KMS-11 (cell line): Measurements from ENCODE around the gene ADAM17.
A peak's percentile ranks its signal among the peaks of the same experiment; 100 is the strongest.

Source experiments
- H2AFZ ChIP-seq: fragments of 200-600 bp; sonication (generic); 2 replicates; pipeline ENCODE4 v1.6.1; 2016; ENCODE audit warnings: antibody characterized with exemption, mixed run types, low read depth
- H3K27ac ChIP-seq: fragments of 200-600 bp; sonication (generic); 2 replicates; pipeline ENCODE4 v1.6.1; 2016; ENCODE audit warnings: mild to moderate bottlenecking, mixed run types
- H3K27me3 ChIP-seq: fragments of 200-600 bp; sonication (generic); 2 replicates; pipeline ENCODE4 v1.6.1; 2017; ENCODE audit warnings: mild to moderate bottlenecking, low read depth, mixed run types, moderate library complexity; ENCODE audit not compliant: insufficient read depth
- H3K36me3 ChIP-seq: fragments of 200-600 bp; sonication (generic); 2 replicates; pipeline ENCODE4 v1.6.1; 2017; ENCODE audit warnings: mild to moderate bottlenecking, mixed run types; ENCODE audit not compliant: insufficient read depth
- H3K4me1 ChIP-seq: fragments of 200-600 bp; sonication (generic); 2 replicates; pipeline ENCODE4 v1.6.1; 2016; ENCODE audit warnings: mild to moderate bottlenecking, low read depth, mixed run types; ENCODE audit not compliant: poor library complexity, severe bottlenecking
- H3K4me2 ChIP-seq: fragments of 200-600 bp; sonication (generic); 2 replicates; pipeline ENCODE4 v1.7.0; 2016; ENCODE audit warnings: mild to moderate bottlenecking, mixed run types
- H3K4me3 ChIP-seq: fragments of 200-600 bp; sonication (generic); IDR thresholded peaks from 2 replicates; pipeline ENCODE4 v1.6.1; 2017; ENCODE audit warnings: low read depth, low read length, mixed read lengths; ENCODE audit not compliant: insufficient read depth
- H3K79me2 ChIP-seq: fragments of 200-600 bp; sonication (generic); 2 replicates; pipeline ENCODE4 v1.6.1; 2016; ENCODE audit warnings: low read depth, mixed run types; ENCODE audit not compliant: insufficient read depth
- H3K9ac ChIP-seq: fragments of 200-600 bp; sonication (generic); 2 replicates; pipeline ENCODE4 v1.6.1; 2016; ENCODE audit warnings: mild to moderate bottlenecking, mixed run types
- H4K20me1 ChIP-seq: fragments of 200-600 bp; sonication (generic); 2 replicates; pipeline ENCODE4 v1.6.1; 2016; ENCODE audit warnings: mild to moderate bottlenecking, mixed run types; ENCODE audit not compliant: insufficient read depth
- TF ChIP-seq, protein P1 (sequence below): fragments of 200-600 bp; sonication (generic); conservative IDR thresholded peaks from 2 replicates; pipeline ENCODE4 v1.6.1; 2017; ENCODE audit warnings: low read depth, mild to moderate bottlenecking, antibody characterized with exemption, low read length, moderate library complexity, mixed read lengths

Gene ADAM17

DNA sequence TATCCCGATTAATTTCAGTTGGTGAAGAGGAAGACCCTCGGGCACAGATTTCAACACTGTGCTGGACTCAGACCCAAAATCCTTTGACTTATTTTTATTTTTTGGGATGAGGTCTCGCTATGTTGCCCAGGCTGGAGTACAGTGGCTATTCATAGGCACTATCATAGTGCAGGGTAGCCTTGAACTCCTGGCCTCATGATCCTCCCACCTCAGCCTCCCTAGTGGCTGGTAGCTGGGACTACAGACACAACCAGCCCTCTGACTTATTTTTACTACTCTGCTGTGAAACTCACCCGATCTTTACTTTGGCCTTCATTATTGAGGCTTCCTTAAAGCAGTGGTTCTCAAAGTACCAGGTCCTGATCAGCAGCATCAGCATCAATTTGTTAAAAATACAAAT is 18.2 kb upstream of the ADAM17 start:
- no peak overlapping the region for H3K4me3 ChIP-seq
- H3K36me3 ChIP-seq: no peaks in the 10 kb centered on the region
- H3K4me2 ChIP-seq: peak overlapping the region; percentile 58
- peak overlapping the region; percentile 1; the same call in 1 of the 2 replicates for H3K27ac ChIP-seq
- TF ChIP-seq, protein P1, sequence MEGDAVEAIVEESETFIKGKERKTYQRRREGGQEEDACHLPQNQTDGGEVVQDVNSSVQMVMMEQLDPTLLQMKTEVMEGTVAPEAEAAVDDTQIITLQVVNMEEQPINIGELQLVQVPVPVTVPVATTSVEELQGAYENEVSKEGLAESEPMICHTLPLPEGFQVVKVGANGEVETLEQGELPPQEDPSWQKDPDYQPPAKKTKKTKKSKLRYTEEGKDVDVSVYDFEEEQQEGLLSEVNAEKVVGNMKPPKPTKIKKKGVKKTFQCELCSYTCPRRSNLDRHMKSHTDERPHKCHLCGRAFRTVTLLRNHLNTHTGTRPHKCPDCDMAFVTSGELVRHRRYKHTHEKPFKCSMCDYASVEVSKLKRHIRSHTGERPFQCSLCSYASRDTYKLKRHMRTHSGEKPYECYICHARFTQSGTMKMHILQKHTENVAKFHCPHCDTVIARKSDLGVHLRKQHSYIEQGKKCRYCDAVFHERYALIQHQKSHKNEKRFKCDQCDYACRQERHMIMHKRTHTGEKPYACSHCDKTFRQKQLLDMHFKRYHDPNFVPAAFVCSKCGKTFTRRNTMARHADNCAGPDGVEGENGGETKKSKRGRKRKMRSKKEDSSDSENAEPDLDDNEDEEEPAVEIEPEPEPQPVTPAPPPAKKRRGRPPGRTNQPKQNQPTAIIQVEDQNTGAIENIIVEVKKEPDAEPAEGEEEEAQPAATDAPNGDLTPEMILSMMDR: 0 out of 2 replicates have a peak, but pooled peaks have one; percentile 35
- no peak overlapping the region for H2AFZ ChIP-seq
- no peaks in the 10 kb centered on the region for H4K20me1 ChIP-seq
- H3K4me1 ChIP-seq: peaks cover 33% of the 10 kb centered on the region
- H3K27me3 ChIP-seq: no peaks in the 10 kb centered on the region
- H3K79me2 ChIP-seq: no peaks in the 10 kb centered on the region
- H3K9ac ChIP-seq: no peak overlapping the region

DNA sequence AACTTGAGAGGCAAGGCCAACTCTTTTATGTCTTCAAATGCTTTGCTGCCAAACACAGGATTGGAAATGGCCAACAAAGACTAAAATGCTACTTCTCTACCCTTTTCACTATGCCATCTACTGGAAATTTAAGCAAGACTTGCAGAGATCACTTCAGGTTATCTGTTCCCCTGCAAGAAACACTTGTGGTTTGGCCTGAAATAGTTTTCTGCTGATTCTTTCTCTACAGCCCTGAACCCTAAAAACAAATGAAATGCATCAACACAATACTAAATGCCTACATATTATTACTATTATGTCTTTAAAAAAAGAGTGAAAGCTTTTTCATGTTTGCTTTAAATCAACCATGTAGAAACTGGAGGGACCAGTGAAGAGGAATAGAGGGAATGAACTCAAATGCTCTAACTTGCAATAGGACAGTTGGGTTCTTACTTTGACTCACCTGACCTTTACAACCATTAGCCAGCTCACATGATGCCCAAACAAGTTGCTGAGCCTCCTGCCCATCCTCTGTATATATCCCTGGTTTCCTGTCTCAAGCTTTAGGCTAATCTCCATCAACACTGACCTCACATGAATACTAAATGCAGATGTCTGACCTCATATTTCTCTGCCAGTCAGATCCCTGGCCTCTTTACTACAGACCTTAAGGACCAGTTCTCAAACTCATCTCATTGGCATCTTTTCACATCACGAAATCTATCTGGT is 17.5 kb upstream of the ADAM17 start:
- no peak overlapping the region for H3K9ac ChIP-seq
- no peaks in the 10 kb centered on the region for H3K36me3 ChIP-seq
- H3K4me2 ChIP-seq: peak overlapping the region; percentile 58
- H3K27ac ChIP-seq: no peak overlapping the region
- TF ChIP-seq, protein P1: no peak
- H3K4me3 ChIP-seq: no peak overlapping the region
- H4K20me1 ChIP-seq: no peaks in the 10 kb centered on the region
- no peak overlapping the region for H2AFZ ChIP-seq
- no peaks in the 10 kb centered on the region for H3K79me2 ChIP-seq
- H3K27me3 ChIP-seq: no peaks in the 10 kb centered on the region
- H3K4me1 ChIP-seq: peaks cover 33% of the 10 kb centered on the region

DNA sequence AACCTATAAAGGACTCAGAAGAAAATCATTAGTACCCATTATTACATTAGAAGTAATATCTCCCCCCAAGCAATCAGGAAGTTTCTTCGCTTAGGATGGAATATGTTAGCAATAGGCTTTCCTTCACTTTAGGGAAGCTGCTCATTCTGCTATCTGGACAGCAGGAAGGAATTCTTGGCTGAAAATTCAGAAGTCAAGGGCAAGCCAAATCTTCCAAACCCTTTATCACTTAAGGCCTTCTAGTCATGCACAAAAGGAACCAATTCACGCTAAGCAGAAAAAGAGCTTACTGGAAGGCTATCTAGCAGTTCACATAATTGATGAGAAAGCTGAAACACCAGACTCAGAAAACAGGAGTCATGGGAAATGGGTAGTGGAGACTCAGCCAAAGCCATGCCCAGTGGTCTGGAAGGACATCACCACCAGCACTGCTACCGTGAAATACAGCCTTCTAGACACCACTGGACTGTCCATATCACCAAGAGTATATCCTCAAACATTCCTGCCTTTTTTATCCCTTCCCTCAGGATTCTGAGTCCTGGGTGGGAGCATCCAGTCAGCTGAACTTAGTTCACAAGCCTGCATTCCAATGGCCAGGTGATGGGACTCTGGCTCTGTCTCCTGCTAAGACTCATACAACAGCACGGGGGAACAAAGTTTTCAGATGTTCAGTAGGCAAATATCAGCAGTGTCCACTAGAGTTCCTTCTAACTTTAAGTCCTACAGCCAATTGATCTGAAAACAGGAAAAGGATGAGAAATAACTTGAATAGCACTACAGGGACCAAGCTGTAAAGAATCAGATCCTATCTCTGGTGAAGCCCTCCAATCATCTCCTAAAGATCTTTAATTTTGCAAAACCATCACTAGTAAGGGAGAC is 14.8 kb upstream of the ADAM17 start:
- Histone ChIP-seq H3K4me3 (no peak overlapping the region), H3K79me2 (no peaks in the 10 kb centered on the region), H3K4me1 (peaks cover 30% of the 10 kb centered on the region), H4K20me1 (no peaks in the 10 kb centered on the region), H3K4me2 (no peak overlapping the region), H3K9ac (no peak overlapping the region), H3K27me3 (no peaks in the 10 kb centered on the region), H3K27ac (no peak overlapping the region), H2AFZ (no peak overlapping the region), H3K36me3 (no peaks in the 10 kb centered on the region)
- TF ChIP-seq, protein P1: no peak

DNA sequence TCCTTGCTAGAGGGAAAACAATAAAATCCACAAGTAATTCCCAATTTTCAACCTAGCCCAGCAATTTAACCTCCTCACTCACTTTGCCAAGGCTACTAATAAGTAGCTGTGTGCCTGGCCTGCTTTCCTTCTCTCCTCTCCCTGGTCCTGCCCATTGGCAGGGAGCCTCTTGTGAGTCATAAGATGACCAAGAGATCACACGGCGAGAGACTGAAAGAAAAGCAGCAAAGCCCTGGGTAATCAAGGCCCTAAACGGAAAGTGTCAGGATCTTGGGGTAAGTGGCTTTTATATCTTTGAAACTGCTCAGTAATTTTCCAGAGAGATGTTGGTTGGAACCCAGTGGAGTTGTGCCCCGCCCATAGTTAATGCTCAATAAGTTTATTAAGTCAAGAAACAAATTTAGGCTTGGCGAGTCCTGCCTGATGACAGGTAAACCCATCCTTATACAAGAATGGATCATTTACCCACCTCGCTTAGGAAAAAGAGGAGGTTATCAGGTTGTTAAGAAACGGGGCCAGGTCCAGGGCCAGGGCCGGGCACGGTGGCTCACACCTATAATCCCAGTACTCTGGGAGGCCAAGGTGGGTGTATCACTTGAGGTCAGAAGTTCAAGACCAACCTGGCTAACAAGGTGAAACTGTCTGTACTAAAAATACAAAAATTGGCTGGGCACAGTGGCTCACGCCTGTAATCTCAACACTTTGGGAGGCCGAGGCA is 10.0 kb upstream of the ADAM17 start:
- Histone ChIP-seq H3K4me1 (no peaks in the 10 kb centered on the region), H3K27ac (no peak overlapping the region), H2AFZ (no peak overlapping the region), H3K79me2 (no peaks in the 10 kb centered on the region), H3K4me2 (no peak overlapping the region), H3K36me3 (no peaks in the 10 kb centered on the region), H3K9ac (no peak overlapping the region), H4K20me1 (no peaks in the 10 kb centered on the region), H3K4me3 (no peak overlapping the region), H3K27me3 (no peaks in the 10 kb centered on the region)
- TF ChIP-seq, protein P1: no peak
